GM23338 (cell line): ENCODE data around the gene PGAP3. TPM values are rescaled to one million over a fixed set of nuclear protein-coding genes. Genes with fewer than 3 reads are reported as not detected.
A peak's percentile ranks its signal among the peaks of the same experiment; 100 is the strongest.

Experiments
- ATAC-seq: fragments of 200-7000 bp; cut with Tn5 transposase; 3 replicates; pipeline ENCODE4 v1.9.1; 2020
- DNase-seq: peaks from one replicate; pipeline ENCODE4 v3.0.0-alpha.2; 2015; ENCODE audit warnings: low spot score
- H2AFZ ChIP-seq: fragments of 200-600 bp; sonication (generic); 2 replicates; pipeline ENCODE4 v1.8.0; 2016; ENCODE audit warnings: antibody characterized with exemption, mild to moderate bottlenecking, moderate library complexity
- H3F3A ChIP-seq: fragments of 200-600 bp; sonication (generic); replicated peaks from 2 replicates; pipeline ENCODE4 v1.8.0; 2017; ENCODE audit warnings: antibody characterized with exemption, mixed run types, low read depth
- H3K27ac ChIP-seq: fragments of 200-600 bp; sonication (generic); 2 replicates; pipeline ENCODE4 v1.6.1; 2016; ENCODE audit warnings: low read depth
- H3K27me3 ChIP-seq: fragments of 200-600 bp; sonication (generic); 2 replicates; pipeline ENCODE4 v1.8.0; 2016; ENCODE audit warnings: mild to moderate bottlenecking, mixed run types, moderate library complexity; ENCODE audit not compliant: insufficient read depth
- H3K36me3 ChIP-seq: fragments of 200-600 bp; sonication (generic); 2 replicates; pipeline ENCODE4 v1.8.0; 2016; ENCODE audit warnings: mild to moderate bottlenecking; ENCODE audit not compliant: insufficient read depth
- H3K4me1 ChIP-seq: fragments of 200-600 bp; sonication (generic); 2 replicates; pipeline ENCODE4 v1.8.0; 2016; ENCODE audit warnings: mild to moderate bottlenecking, moderate library complexity; ENCODE audit not compliant: insufficient read depth
- H3K4me2 ChIP-seq: fragments of 200-600 bp; sonication (generic); 2 replicates; pipeline ENCODE4 v1.7.1; 2017; ENCODE audit warnings: mixed run types
- H3K4me3 ChIP-seq: fragments of 200-600 bp; sonication (generic); 2 replicates; pipeline ENCODE4 v1.6.1; 2016; ENCODE audit warnings: mixed run types
- H3K79me2 ChIP-seq: fragments of 200-600 bp; sonication (generic); replicated peaks from 2 replicates; pipeline ENCODE4 v1.8.0; 2017; ENCODE audit warnings: mild to moderate bottlenecking; ENCODE audit not compliant: insufficient read depth
- H3K9me2 ChIP-seq: fragments of 200-600 bp; sonication (generic); 2 replicates; pipeline ENCODE4 v1.8.0; 2017; ENCODE audit not compliant: insufficient read depth
- H4K20me1 ChIP-seq: fragments of 200-600 bp; sonication (generic); replicated peaks from 2 replicates; pipeline ENCODE4 v1.8.0; 2017; ENCODE audit warnings: mild to moderate bottlenecking; ENCODE audit not compliant: insufficient read depth
- H3K27ac Mint-ChIP-seq: 2 replicates; pipeline ENCODE4 v1.8.0; 2020; ENCODE audit warnings: inconsistent platforms, mild to moderate bottlenecking, moderate library complexity, mixed read lengths
- H3K27me3 Mint-ChIP-seq: 3 replicates; pipeline ENCODE4 v1.8.0; 2022; ENCODE audit warnings: low read depth, mild to moderate bottlenecking, moderate library complexity, mixed read lengths, inconsistent platforms; ENCODE audit not compliant: insufficient read depth, poor library complexity
- H3K36me3 Mint-ChIP-seq: 3 replicates; pipeline ENCODE4 v1.8.0; 2021; ENCODE audit warnings: low read depth, mild to moderate bottlenecking, inconsistent platforms, moderate library complexity, mixed read lengths
- H3K4me1 Mint-ChIP-seq: 3 replicates; pipeline ENCODE4 v1.8.0; 2020; ENCODE audit warnings: mild to moderate bottlenecking, inconsistent platforms, mixed read lengths
- H3K4me3 Mint-ChIP-seq: 3 replicates; pipeline ENCODE4 v1.8.0; 2021; ENCODE audit warnings: moderate library complexity, mild to moderate bottlenecking, inconsistent platforms, mixed read lengths
- H3K9me3 Mint-ChIP-seq: 3 replicates; pipeline ENCODE4 v1.8.0; 2020; ENCODE audit warnings: moderate library complexity, mild to moderate bottlenecking, inconsistent platforms, mixed read lengths
- EZH2 ChIP-seq: fragments of 200-600 bp; sonication (generic); IDR thresholded peaks from one replicate; pipeline ENCODE4 v1.8.0; 2017; ENCODE audit warnings: antibody characterized with exemption, mild to moderate bottlenecking, low read depth; ENCODE audit not compliant: unreplicated experiment
- EZH2phosphoT487 ChIP-seq: fragments of 200-600 bp; sonication (generic); IDR thresholded peaks from one replicate; pipeline ENCODE4 v1.8.1; 2018; ENCODE audit warnings: antibody characterized with exemption; ENCODE audit not compliant: unreplicated experiment
- NANOG ChIP-seq: IDR thresholded peaks from 2 replicates; pipeline ENCODE4 v1.6.1; 2016; ENCODE audit warnings: antibody characterized with exemption, borderline replicate concordance
- POLR2AphosphoS5 ChIP-seq: IDR thresholded peaks from 2 replicates; pipeline ENCODE4 v1.6.1; 2016; ENCODE audit warnings: antibody characterized with exemption, low read depth
- STAT1 ChIP-seq: IDR thresholded peaks from one replicate; pipeline ENCODE4 v1.6.1; 2016; ENCODE audit warnings: antibody characterized with exemption; ENCODE audit not compliant: unreplicated experiment
- ZNF114 ChIP-seq: fragments of 250-450 bp; sonication (Bioruptor Pico); IDR thresholded peaks from 2 replicates; pipeline ENCODE4 v1.5.0; 2020; ENCODE audit warnings: mild to moderate bottlenecking, moderate library complexity
- ZNF331 ChIP-seq: fragments of 250-450 bp; sonication (Bioruptor Pico); IDR thresholded peaks from 2 replicates; pipeline ENCODE4 v1.5.0; 2020; ENCODE audit warnings: low read depth, mild to moderate bottlenecking, moderate library complexity
- polyA plus RNA-seq: library from polyadenylated mRNA; unstranded; fragments of >200 nt; fragmentation: Nextera tagmentation; extraction: Ambion mirVana; gene quantifications from 2 replicates; pipeline ENCODE4 v1.2.1, GENCODE V29; 2016
- total RNA-seq: library from RNA; depleted of rRNA; stranded (reverse); fragments of >200 nt; shearing (Covaris generic); gene quantifications from 2 replicates; pipeline ENCODE4 v1.2.3, GENCODE V29; 2014
- TF ChIP-seq, protein P1 (sequence below), 2 experiments: fragments of 200-600 bp in 1 of 2; sonication (generic) in 1 of 2; conservative IDR thresholded peaks; 2 replicates each; pipeline versions ENCODE4 v1.5.1 to v1.6.1; 2016 to 2017; ENCODE audit warnings: antibody characterized with exemption in 2 of 2, low read depth in 2 of 2, mild to moderate bottlenecking in 2 of 2, moderate library complexity in 1 of 2
- TF ChIP-seq, protein P2 (sequence below): fragments of 250-450 bp; sonication (Bioruptor Pico); IDR thresholded peaks from 2 replicates; pipeline ENCODE4 v1.5.0; 2020; ENCODE audit warnings: mild to moderate bottlenecking, moderate library complexity

Gene PGAP3
- total and polyA plus RNA-seq, 2 experiments from 2014 or later = 7.0 to 10.7 TPM

DNA sequence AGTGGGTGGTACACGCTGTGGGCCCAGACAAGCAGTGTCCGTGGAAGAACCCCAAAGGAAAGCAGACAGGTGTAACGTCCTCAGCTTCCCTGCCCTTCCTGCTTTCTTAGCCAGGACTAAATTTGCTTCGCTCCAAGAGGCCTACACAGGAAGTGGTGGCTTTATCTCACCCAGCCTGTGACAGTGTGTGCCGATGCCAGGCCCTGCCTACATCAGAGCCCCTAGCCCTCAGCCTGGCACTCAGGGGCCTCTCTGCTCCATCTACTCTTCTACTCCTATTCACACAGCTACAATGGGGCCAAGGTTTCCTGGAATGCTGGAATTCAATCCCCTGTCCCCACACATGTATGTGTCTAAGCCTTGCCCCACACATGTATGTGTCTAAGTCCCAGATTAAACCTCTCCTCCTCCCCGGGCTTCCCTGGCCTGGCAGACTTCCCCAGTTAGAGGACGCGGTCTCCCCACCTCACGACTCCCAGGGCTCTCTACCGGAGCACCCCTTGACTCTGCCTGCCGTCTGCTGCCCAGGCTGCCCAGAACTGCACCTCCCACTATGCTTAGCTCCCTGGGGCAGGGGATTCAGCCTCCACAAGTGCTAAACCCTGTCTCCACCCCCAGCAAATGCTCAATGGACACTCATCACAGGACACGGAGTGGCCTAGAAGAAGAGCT lies 8.2 kb downstream of the PGAP3 start:
- H3K36me3 Mint-ChIP-seq = peaks cover 34% of the 10 kb centered on the region
- peak overlapping the region; percentile 27; the same call in 1 of the 2 replicates for H3K27ac Mint-ChIP-seq
- H3K9me3 Mint-ChIP-seq = no peaks in the 10 kb centered on the region
- H3K4me3 ChIP-seq = no peak overlapping the region
- peaks cover 21% of the 10 kb centered on the region for H3K27me3 Mint-ChIP-seq
- 0 out of 2 replicates have a peak, but pooled peaks cover 5% of the 10 kb centered on the region for H3K4me1 ChIP-seq
- no peaks in the 10 kb centered on the region for H4K20me1 ChIP-seq
- no peaks in the 10 kb centered on the region for H3K36me3 ChIP-seq
- no peaks in the 10 kb centered on the region for H3F3A ChIP-seq
- ATAC-seq (no peak), DNase-seq (no peak)
- no peak overlapping the region for H2AFZ ChIP-seq
- H3K9me2 ChIP-seq = no peaks in the 10 kb centered on the region
- no peaks in the 10 kb centered on the region for H3K79me2 ChIP-seq
- TF ChIP-seq NANOG (no peak), POLR2AphosphoS5 (no peak), ZNF114 (CRISPR knock-in tag) (no peak), EZH2 (no peak), STAT1 (no peak), EZH2phosphoT487 (no peak), ZNF331 (CRISPR knock-in tag) (no peak)
- TF ChIP-seq, protein P1, sequence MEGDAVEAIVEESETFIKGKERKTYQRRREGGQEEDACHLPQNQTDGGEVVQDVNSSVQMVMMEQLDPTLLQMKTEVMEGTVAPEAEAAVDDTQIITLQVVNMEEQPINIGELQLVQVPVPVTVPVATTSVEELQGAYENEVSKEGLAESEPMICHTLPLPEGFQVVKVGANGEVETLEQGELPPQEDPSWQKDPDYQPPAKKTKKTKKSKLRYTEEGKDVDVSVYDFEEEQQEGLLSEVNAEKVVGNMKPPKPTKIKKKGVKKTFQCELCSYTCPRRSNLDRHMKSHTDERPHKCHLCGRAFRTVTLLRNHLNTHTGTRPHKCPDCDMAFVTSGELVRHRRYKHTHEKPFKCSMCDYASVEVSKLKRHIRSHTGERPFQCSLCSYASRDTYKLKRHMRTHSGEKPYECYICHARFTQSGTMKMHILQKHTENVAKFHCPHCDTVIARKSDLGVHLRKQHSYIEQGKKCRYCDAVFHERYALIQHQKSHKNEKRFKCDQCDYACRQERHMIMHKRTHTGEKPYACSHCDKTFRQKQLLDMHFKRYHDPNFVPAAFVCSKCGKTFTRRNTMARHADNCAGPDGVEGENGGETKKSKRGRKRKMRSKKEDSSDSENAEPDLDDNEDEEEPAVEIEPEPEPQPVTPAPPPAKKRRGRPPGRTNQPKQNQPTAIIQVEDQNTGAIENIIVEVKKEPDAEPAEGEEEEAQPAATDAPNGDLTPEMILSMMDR (conservative IDR thresholded peaks at IDR 0.05; ENCODE audit: low read depth in 2 of 2) = no peak
- TF ChIP-seq, protein P2, sequence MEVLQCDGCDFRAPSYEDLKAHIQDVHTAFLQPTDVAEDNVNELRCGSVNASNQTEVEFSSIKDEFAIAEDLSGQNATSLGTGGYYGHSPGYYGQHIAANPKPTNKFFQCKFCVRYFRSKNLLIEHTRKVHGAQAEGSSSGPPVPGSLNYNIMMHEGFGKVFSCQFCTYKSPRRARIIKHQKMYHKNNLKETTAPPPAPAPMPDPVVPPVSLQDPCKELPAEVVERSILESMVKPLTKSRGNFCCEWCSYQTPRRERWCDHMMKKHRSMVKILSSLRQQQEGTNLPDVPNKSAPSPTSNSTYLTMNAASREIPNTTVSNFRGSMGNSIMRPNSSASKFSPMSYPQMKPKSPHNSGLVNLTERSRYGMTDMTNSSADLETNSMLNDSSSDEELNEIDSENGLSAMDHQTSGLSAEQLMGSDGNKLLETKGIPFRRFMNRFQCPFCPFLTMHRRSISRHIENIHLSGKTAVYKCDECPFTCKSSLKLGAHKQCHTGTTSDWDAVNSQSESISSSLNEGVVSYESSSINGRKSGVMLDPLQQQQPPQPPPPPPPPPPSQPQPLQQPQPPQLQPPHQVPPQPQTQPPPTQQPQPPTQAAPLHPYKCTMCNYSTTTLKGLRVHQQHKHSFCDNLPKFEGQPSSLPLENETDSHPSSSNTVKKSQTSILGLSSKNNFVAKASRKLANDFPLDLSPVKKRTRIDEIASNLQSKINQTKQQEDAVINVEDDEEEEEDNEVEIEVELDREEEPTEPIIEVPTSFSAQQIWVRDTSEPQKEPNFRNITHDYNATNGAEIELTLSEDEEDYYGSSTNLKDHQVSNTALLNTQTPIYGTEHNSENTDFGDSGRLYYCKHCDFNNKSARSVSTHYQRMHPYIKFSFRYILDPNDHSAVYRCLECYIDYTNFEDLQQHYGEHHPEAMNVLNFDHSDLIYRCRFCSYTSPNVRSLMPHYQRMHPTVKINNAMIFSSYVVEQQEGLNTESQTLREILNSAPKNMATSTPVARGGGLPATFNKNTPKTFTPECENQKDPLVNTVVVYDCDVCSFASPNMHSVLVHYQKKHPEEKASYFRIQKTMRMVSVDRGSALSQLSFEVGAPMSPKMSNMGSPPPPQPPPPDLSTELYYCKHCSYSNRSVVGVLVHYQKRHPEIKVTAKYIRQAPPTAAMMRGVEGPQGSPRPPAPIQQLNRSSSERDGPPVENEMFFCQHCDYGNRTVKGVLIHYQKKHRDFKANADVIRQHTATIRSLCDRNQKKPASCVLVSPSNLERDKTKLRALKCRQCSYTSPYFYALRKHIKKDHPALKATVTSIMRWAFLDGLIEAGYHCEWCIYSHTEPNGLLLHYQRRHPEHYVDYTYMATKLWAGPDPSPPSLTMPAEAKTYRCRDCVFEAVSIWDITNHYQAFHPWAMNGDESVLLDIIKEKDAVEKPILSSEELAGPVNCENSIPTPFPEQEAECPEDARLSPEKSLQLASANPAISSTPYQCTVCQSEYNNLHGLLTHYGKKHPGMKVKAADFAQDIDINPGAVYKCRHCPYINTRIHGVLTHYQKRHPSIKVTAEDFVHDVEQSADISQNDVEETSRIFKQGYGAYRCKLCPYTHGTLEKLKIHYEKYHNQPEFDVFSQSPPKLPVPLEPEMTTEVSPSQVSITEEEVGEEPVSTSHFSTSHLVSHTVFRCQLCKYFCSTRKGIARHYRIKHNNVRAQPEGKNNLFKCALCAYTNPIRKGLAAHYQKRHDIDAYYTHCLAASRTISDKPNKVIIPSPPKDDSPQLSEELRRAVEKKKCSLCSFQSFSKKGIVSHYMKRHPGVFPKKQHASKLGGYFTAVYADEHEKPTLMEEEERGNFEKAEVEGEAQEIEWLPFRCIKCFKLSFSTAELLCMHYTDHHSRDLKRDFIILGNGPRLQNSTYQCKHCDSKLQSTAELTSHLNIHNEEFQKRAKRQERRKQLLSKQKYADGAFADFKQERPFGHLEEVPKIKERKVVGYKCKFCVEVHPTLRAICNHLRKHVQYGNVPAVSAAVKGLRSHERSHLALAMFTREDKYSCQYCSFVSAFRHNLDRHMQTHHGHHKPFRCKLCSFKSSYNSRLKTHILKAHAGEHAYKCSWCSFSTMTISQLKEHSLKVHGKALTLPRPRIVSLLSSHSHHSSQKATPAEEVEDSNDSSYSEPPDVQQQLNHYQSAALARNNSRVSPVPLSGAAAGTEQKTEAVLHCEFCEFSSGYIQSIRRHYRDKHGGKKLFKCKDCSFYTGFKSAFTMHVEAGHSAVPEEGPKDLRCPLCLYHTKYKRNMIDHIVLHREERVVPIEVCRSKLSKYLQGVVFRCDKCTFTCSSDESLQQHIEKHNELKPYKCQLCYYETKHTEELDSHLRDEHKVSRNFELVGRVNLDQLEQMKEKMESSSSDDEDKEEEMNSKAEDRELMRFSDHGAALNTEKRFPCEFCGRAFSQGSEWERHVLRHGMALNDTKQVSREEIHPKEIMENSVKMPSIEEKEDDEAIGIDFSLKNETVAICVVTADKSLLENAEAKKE (CRISPR knock-in tag) = no peak
- H3K4me2 ChIP-seq = no peak overlapping the region
- peaks cover 32% of the 10 kb centered on the region for H3K4me1 Mint-ChIP-seq
- no peaks in the 10 kb centered on the region for H3K27me3 ChIP-seq
- no peak overlapping the region for H3K4me3 Mint-ChIP-seq
- no peak overlapping the region for H3K27ac ChIP-seq
